Heart right ventricle (tissue), 16 donors: Measurements from ENCODE around the gene RMI1. TPM values are rescaled to one million over a fixed set of nuclear protein-coding genes. Genes with fewer than 3 reads are reported as not detected.

ENCODE experiments used
- ATAC-seq, 8 donors: fragments of 200-7000 bp; cut with Tn5 transposase; one replicate each; pipeline ENCODE4 v1.9.1; 2020; ENCODE audit warnings: mild to moderate bottlenecking in 8 of 8, moderate library complexity in 8 of 8, moderate number of reproducible peaks in 1 of 8
- DNase-seq, 2 donors: peaks; one replicate each; pipeline ENCODE4 v3.0.0-alpha.2; 2020
- H3K27ac ChIP-seq, 10 donors: fragments of 200-600 bp; sonication (generic) in 2 of 10; one replicate each; pipeline versions ENCODE4 v1.5.0 to v1.8.0; 2020 to 2022; ENCODE audit warnings: mild to moderate bottlenecking in 3 of 10
- H3K27me3 ChIP-seq, 7 donors: fragments of 200-600 bp; one replicate each; pipeline ENCODE4 v1.8.0; 2021 to 2022; ENCODE audit warnings: mild to moderate bottlenecking in 2 of 7
- H3K36me3 ChIP-seq, 9 donors: fragments of 200-600 bp; sonication (generic) in 1 of 9; one replicate each; pipeline versions ENCODE4 v1.5.0 to v1.8.0; 2020 to 2022; ENCODE audit warnings: mild to moderate bottlenecking in 2 of 9
- H3K4me1 ChIP-seq, 9 donors: fragments of 200-600 bp; sonication (generic) in 1 of 9; one replicate each; pipeline versions ENCODE4 v1.5.0 to v1.8.0; 2020 to 2022; ENCODE audit warnings: mild to moderate bottlenecking in 4 of 9
- H3K4me3 ChIP-seq, 10 donors: fragments of 200-600 bp; sonication (generic) in 2 of 10; one replicate each; pipeline versions ENCODE4 v1.5.0 to v1.8.0; 2020 to 2022; ENCODE audit warnings: mild to moderate bottlenecking in 7 of 10, moderate library complexity in 2 of 10
- H3K9me3 ChIP-seq, 11 donors: fragments of 200-600 bp in 10 of 11; sonication (generic) in 2 of 11; one replicate each; pipeline versions ENCODE4 v1.5.0 to v1.8.0; 2013 to 2022; ENCODE audit warnings: mild to moderate bottlenecking in 2 of 11, control low read depth in 1 of 11, moderate library complexity in 1 of 11
- CTCF ChIP-seq, 9 donors: fragments of 200-600 bp; sonication (generic) in 2 of 9; IDR thresholded peaks; one replicate each; pipeline versions ENCODE4 v1.5.0 to v1.8.0; 2021 to 2022; ENCODE audit warnings: antibody characterized with exemption in 9 of 9, mild to moderate bottlenecking in 5 of 9, moderate library complexity in 1 of 9
- WGBS, 2 donors: extraction: QIAGEN DNeasy Blood & Tissue Kit; methylation state at CpG; one replicate each; pipeline ENCODE4 v1.1.7; 2013; ENCODE audit warnings: inconsistent platforms in 1 of 2; 5-methylcytosine and 5-hydroxymethylcytosine counted together
- intact Hi-C, 10 donors: fragments of 100-400 bp; cut with DNase I; formaldehyde crosslinking; loops; one replicate each; pipeline versions ENCODE4 v1.11.1 to v1.14.2; 2022
- polyA plus RNA-seq, 2 donors: library from polyadenylated mRNA; stranded (reverse); fragments of 200-250 nt; gene quantifications; one replicate each; pipeline ENCODE4 v1.2.3, GENCODE V29; 2013
- total RNA-seq, 10 donors: library from RNA; stranded (reverse); fragmentation: NEBNext Ultra II Directional in 3 of 10; extraction: Animal tissue kit (Norgen Biotek cat#: 25700) in 3 of 10; gene quantifications; one replicate each; pipeline versions ENCODE4 v1.2.1 to v1.2.4, GENCODE V29; 2021 to 2023
- donor health status: Arrhythmogenic right ventricular cardiomyopathy.
- donor health status: ischemic (EF 13 %, LVEDD 7.1; RV severe dilation, severe dysfunction).
- donor health status: healthy with polysubstance abuse.
- donor health status: DM: no; HTN: yes; CAD: no.
- donor health status: DM: no; HTN: no; CAD: no.
- donor health status: ischemic (EF 25% LVEDD 6.9; RV normal size, moderate dysfunction).
- donor health status: ischemic (EF 25% LVEDD 5.7; RV mildly dilated, moderate dysfunction).
- donor health status: healthy.
- donor health status: DM: yes; HTN: yes; CAD: no.
- donor health status: Ischemic cardiomyopathy.
- donor health status: ischemic (EF 35%, LVEDD 5.7; RV mildly dilated, moderate dysfunction).
- donor health status: nonischemic (EF 11% LVEDD 7.7; RV severe dilation, severe dysfunction).
- donor health status: DM: yes; HTN: yes; CAD: no.
- donor health status: PGD.
- donor health status: ischemic (EF 29% LVEDD 5.4; RV normal size, mild dysfunction).
- donor health status: nonischemic (EF 23%, LVEDD 6.1; RV moderate dilation, normal function).

The RMI1 gene
- total and polyA plus RNA-seq, 12 donors, result 2.4 to 9.7 (median 5.4) TPM

- no peaks in the 10 kb centered on the region for H3K27me3 ChIP-seq
- no peaks in the 10 kb centered on the region for H3K9me3 ChIP-seq
- H3K4me3 ChIP-seq, result no peak overlapping the region
- H3K27ac ChIP-seq, result no peak overlapping the region
- TF ChIP-seq CTCF (IDR thresholded peaks at IDR 0.05), result no peak
- H3K4me1 ChIP-seq, result no peaks in the 10 kb centered on the region
- intact Hi-C loops, result loop anchor here in 1 of 10 donors (10.0 kb wide), 1 partner anchor 82 kb away; no protein-coding TSS in a partner anchor
- H3K36me3 ChIP-seq, result peaks cover 0 to 21% (median 8%) of the 10 kb centered on the region in 9 donors
- ATAC-seq (no peak), DNase-seq (no peak)
These were observed 12.3 kb downstream of the RMI1 start for GRCh38 chr9:83992901-83993300.

GRCh38 chr9:83996126-83996525, 15.5 kb downstream of the RMI1 start:
- Histone ChIP-seq H3K27ac (no peak overlapping the region), H3K36me3 (peaks cover 0 to 17% (median 3%) of the 10 kb centered on the region in 9 donors), H3K27me3 (no peaks in the 10 kb centered on the region), H3K4me1 (no peaks in the 10 kb centered on the region), H3K4me3 (no peak overlapping the region), H3K9me3 (no peaks in the 10 kb centered on the region)
- ATAC-seq, result no peak
- DNase-seq, result no peak
- TF ChIP-seq CTCF (IDR thresholded peaks at IDR 0.05), result no peak
- intact Hi-C loops, result loop anchor here in 1 of 10 donors (10.0 kb wide), 1 partner anchor 79 kb away; no protein-coding TSS in a partner anchor
- WGBS, 2 donors, result 68 to 78% methylated on average over 4 of the region's 4 CpGs

- 68 to 69% methylated on average over 2 of the region's 2 CpGs for WGBS, 2 donors
- H3K36me3 ChIP-seq, result peaks cover 0 to 27% (median 0%) of the 10 kb centered on the region in 9 donors
- H3K27me3 ChIP-seq, result no peaks in the 10 kb centered on the region
- no peak overlapping the region for H3K27ac ChIP-seq
- TF ChIP-seq CTCF (IDR thresholded peaks at IDR 0.05), result no peak
- no peak for ATAC-seq
- H3K4me3 ChIP-seq, result no peak overlapping the region
- no peak for DNase-seq
- H3K9me3 ChIP-seq, result no peaks in the 10 kb centered on the region
- peaks cover 0 to 12% (median 0%) of the 10 kb centered on the region in 9 donors for H3K4me1 ChIP-seq
- intact Hi-C loops, result loop anchor here in 1 of 10 donors (10.0 kb wide), 1 partner anchor 75 kb away; no protein-coding TSS in a partner anchor
These were observed 18.7 kb downstream of the RMI1 start for GRCh38 chr9:83999141-83999918.

GRCh38 chr9:84000186-84000585, 19.6 kb downstream of the RMI1 start:
- H3K27me3 ChIP-seq, result no peaks in the 10 kb centered on the region
- peaks cover 0 to 12% (median 0%) of the 10 kb centered on the region in 9 donors for H3K4me1 ChIP-seq
- no peak overlapping the region for H3K4me3 ChIP-seq
- DNase-seq, result no peak
- peaks cover 0 to 27% (median 0%) of the 10 kb centered on the region in 9 donors for H3K36me3 ChIP-seq
- H3K27ac ChIP-seq, result no peak overlapping the region
- no peak for ATAC-seq
- TF ChIP-seq CTCF (IDR thresholded peaks at IDR 0.05), result no peak
- whole genome bisulfite sequencing, 2 donors, result 92 to 93% methylated on average over 3 of the region's 3 CpGs
- intact Hi-C loops, result no loop called here
- H3K9me3 ChIP-seq, result no peaks in the 10 kb centered on the region
